ENCODE data around the gene CLEC3B. TPM values are rescaled to one million over a fixed set of nuclear protein-coding genes. Genes with fewer than 3 reads are reported as not detected.

CLEC3B gene
- total RNA-seq, result 47.1 to 105 TPM (median 50.3 TPM) in 3 replicates
- long read RNA-seq, transcript CLEC3B-201 (3 exons, 936 nt), result major isoform, 50 of 54 reads
- long read RNA-seq, partial matches to known transcripts, result 1 of 54 reads
- long read RNA-seq, other reads (novel, unspliced or antisense), result 3 of 54 reads

DNA sequence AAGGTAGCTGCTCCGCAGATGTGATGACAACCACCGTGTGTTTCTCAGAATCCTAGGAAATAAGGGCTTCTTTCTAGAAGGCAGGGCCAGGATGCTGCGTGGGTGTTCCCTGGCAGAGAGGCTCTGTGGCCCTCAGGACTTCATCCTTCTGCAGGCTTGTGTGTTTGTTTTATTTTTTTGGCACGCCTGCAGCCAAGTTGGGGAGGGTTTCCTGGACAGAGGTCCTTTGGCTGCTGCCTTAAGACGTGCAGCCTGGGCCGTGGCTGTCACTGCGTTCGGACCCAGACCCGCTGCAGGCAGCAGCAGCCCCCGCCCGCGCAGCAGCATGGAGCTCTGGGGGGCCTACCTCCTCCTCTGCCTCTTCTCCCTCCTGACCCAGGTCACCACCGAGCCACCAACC is at the start of gene CLEC3B:
TSS of gene CLEC3B (plus strand) at position 266 of the 400 bp plus-strand sequence. CDS start at position 326, 60 bp downstream.
- peak within 1 kb of the TSS; percentile 72 for H3K4me3 Mint-ChIP-seq (ENCODE audit: unreplicated experiment)
- H3K4me1 Mint-ChIP-seq (ENCODE audit: low read depth), result peaks cover 64% of the 10 kb centered on the region
- peak within 1 kb of the TSS; percentile 88 for H3K27ac Mint-ChIP-seq (ENCODE audit: unreplicated experiment)
- H3K9me3 Mint-ChIP-seq (ENCODE audit: low read depth), result no peaks in the 10 kb centered on the region
- H3K27me3 Mint-ChIP-seq (ENCODE audit: low read depth), result no peaks in the 10 kb centered on the region
- no peak for TF ChIP-seq CTCF (IDR thresholded peaks at IDR 0.05)
- H3K36me3 Mint-ChIP-seq (ENCODE audit: low read depth), result no peaks in the 10 kb centered on the region
- DNase-seq (ENCODE audit: low spot score), result no peak

DNA sequence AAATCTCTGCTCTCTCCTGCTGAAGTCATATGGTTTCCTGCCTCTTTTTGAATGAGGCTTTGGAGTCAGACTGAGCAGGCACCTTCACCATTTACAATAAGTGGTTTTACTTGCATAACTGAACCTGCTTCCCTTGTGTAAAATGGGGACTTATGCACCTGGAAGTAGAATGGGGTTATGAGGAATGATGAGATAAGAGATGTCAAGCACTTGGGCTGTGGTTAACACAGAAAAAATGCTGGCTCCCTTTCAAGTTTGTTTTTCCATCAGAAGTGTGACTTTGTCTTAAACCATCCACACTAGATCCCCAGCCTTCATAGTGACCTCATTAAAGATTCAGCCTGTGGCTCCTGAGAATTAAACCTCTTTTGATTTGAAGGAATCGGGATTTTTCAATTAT is 44.9 kb upstream of the CLEC3B start:
- Mint-ChIP-seq H3K27me3 (ENCODE audit: low read depth) (no peaks in the 10 kb centered on the region), H3K27ac (ENCODE audit: unreplicated experiment) (no peak overlapping the region), H3K4me1 (ENCODE audit: low read depth) (peaks cover 39% of the 10 kb centered on the region), H3K9me3 (ENCODE audit: low read depth) (no peaks in the 10 kb centered on the region), H3K36me3 (ENCODE audit: low read depth) (peaks cover 1% of the 10 kb centered on the region), H3K4me3 (ENCODE audit: unreplicated experiment) (no peak overlapping the region)
- TF ChIP-seq CTCF (IDR thresholded peaks at IDR 0.05), result no peak
- no peak for DNase-seq (ENCODE audit: low spot score)

GRCh38 chr3:44981751-44982150 is 44.4 kb upstream of the CLEC3B start:
- Mint-ChIP-seq H3K4me3 (ENCODE audit: unreplicated experiment) (no peak overlapping the region), H3K27ac (ENCODE audit: unreplicated experiment) (no peak overlapping the region), H3K27me3 (ENCODE audit: low read depth) (no peaks in the 10 kb centered on the region), H3K9me3 (ENCODE audit: low read depth) (no peaks in the 10 kb centered on the region), H3K36me3 (ENCODE audit: low read depth) (no peaks in the 10 kb centered on the region), H3K4me1 (ENCODE audit: low read depth) (peaks cover 37% of the 10 kb centered on the region)
- no peak for TF ChIP-seq CTCF (IDR thresholded peaks at IDR 0.05)
- no peak for DNase-seq (ENCODE audit: low spot score)

- no peaks in the 10 kb centered on the region for H3K36me3 Mint-ChIP-seq (ENCODE audit: low read depth)
- TF ChIP-seq CTCF (IDR thresholded peaks at IDR 0.05), result no peak
- H3K4me3 Mint-ChIP-seq (ENCODE audit: unreplicated experiment), result no peak overlapping the region
- H3K4me1 Mint-ChIP-seq (ENCODE audit: low read depth), result peaks cover 32% of the 10 kb centered on the region
- no peaks in the 10 kb centered on the region for H3K9me3 Mint-ChIP-seq (ENCODE audit: low read depth)
- no peak overlapping the region for H3K27ac Mint-ChIP-seq (ENCODE audit: unreplicated experiment)
- H3K27me3 Mint-ChIP-seq (ENCODE audit: low read depth), result no peaks in the 10 kb centered on the region
- no peak for DNase-seq (ENCODE audit: low spot score)
Observed at GRCh38 chr3:44982817-44983216, 43.3 kb upstream of the CLEC3B start.

DNA sequence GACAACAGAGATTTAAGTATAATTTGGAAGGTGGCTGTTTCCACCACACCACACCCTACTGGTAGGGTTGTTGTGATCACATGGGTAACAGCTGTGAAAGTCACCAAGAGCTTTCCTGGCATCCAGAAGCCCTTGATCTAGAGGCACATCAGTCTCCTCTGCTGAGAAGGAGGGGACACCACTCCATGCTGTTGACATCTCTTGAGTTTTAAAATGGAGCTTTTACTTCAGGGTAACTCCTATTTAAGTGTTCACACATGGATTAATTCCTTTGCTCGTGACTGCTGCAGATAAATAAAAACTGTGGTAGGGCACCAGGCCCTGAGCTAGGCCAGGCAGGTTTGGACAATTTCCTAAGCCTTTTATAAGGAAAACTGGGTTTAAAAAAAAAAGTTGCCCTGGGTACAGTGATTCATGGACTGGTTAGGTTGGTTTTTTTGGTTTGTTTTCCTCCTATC is 42.6 kb upstream of the CLEC3B start:
- no peak overlapping the region for H3K27ac Mint-ChIP-seq (ENCODE audit: unreplicated experiment)
- no peaks in the 10 kb centered on the region for H3K36me3 Mint-ChIP-seq (ENCODE audit: low read depth)
- H3K4me3 Mint-ChIP-seq (ENCODE audit: unreplicated experiment), result no peak overlapping the region
- H3K27me3 Mint-ChIP-seq (ENCODE audit: low read depth), result no peaks in the 10 kb centered on the region
- H3K4me1 Mint-ChIP-seq (ENCODE audit: low read depth), result peaks cover 31% of the 10 kb centered on the region
- TF ChIP-seq CTCF (IDR thresholded peaks at IDR 0.05), result no peak
- no peak for DNase-seq (ENCODE audit: low spot score)
- H3K9me3 Mint-ChIP-seq (ENCODE audit: low read depth), result no peaks in the 10 kb centered on the region

Data from chondrocyte (in vitro differentiated cells).